Erythroblast (primary cell): ENCODE measurements around the gene HOXB6.

Source experiments
- GATA1 ChIP-seq: IDR thresholded peaks from 2 replicates; pipeline ENCODE4 v1.6.1; 2011; ENCODE audit warnings: low read depth, mild to moderate bottlenecking, control low read depth, low read length, moderate library complexity
- POLR2A ChIP-seq: IDR thresholded peaks from 2 replicates; pipeline ENCODE4 v1.6.1; 2011; ENCODE audit warnings: mild to moderate bottlenecking, low read length

DNA sequence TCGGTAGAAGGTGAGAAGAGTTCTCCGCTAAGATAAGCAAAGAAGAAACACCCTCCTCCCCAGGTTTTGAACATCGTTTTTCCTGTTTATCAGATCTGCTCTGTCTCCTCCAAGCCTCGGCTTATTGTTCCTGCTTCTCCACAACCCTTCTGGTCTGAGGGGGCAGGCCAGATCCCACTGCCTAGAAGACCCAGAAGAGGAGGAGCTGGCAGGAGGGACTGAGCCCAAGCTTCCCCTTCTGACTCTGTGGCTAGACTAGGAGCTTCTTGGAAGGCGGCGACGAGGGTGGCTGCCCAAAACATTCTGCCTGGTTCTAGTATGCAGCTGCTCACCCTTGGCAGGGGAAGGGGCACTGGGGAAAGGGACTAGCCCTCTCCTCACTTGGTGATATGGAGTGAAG, 6.0 kb downstream of the HOXB6 start:
- no peak for TF ChIP-seq POLR2A
- no peak for TF ChIP-seq GATA1
